EL (cell line): ENCODE data around the gene DENND6B.
A peak's percentile ranks its signal among the peaks of the same experiment; 100 is the strongest.

Source experiments
- DNase-seq: peaks from one replicate; pipeline ENCODE4 v3.0.0-alpha.2; 2016

Gene DENND6B

DNA sequence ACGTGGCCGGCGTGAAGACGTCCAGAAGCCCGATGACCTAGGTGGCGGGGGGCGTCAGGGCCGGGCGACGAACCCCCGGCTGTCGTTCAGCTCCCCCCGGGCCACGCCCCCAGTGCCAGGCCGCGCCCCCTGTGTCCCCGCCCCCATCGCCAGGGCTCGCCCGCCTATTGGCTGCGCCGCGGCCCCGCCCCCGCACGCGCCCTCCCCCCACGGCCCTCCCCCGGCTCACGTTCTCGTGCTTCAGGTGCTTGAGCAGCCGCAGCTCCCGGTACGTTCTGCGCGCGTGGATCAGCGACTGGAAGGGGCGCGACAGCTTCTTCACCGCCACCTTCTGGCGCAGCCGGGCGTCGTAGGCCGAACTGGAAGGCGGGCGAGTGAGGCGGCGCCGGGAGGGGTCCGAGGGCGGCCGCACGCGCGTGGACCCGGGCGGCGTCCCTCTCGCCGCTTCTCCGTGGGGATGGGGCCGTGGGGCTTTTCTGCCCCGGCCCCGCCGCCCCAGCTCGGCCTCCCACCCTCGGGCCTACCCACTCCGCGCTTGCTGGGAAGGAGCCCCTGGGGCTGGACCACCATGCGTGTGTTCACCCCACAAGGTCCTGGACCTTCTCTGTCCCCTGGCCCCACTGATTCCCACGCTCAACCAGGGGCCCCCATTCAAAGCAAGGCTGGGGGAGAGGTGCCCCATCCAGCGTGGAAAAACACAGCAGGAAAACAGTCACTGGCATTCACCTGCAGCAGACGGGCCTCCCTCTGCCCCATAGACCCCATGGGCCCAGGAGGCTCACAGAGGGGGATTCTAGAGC is 59.0 kb downstream of the DENND6B start:
- peak; percentile 50 for DNase-seq

DNA sequence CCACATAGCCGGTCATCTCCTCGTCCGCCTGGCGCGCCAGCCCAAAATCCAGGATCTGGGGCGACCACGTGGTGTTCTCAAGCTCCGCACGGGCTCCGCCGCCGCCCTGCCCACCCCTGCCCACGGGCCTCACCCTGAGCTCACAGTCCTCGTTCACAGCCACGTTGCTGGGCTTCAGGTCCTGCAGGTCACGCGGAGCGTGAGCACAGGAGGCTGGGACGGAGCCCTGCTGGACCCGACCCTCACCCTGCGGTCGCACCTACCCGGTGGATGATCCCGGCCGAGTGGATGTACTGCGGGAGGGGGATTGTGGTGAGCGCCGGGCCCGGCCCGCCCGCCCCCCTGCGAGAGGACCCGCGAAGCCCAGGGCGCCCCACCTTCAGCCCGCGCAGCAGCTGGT is 59.8 kb downstream of the DENND6B start:
- no peak for DNase-seq

DNA sequence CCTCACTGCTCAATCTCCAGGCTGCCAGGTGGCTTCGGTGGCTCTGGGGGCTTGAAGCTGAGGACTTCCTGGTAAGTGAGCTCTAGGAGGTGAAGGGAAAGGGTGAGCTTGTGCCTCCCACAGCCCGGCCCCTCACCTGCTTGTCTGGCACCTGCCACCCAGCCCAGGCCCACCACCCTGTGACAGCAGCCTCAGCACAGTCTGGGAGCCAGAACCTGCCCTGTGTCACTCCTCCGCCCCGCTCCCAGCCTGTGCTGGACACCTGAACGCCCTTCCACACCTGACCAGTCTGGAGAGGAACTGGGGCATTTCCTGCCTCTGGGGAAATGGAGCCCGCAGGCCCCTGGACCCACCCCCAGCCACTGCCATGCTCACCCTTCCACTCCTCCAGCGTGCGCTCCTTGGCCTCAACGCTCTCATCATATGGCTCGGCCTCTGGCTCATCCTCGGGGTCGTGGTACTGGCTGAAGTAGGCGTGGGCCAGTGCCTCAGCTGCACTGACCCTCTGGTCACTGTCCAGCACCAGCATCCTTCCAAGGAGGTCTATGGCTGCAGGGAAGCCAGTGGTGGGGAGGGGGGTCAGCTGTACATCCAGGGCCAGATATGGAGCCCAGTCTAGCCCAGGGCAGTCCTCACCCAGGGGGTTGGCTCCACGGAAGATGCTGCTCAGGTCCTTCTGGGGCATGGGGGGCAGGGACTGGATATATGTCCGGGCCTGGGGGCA is 61.7 kb downstream of the DENND6B start:
- DNase-seq: no peak

DNA sequence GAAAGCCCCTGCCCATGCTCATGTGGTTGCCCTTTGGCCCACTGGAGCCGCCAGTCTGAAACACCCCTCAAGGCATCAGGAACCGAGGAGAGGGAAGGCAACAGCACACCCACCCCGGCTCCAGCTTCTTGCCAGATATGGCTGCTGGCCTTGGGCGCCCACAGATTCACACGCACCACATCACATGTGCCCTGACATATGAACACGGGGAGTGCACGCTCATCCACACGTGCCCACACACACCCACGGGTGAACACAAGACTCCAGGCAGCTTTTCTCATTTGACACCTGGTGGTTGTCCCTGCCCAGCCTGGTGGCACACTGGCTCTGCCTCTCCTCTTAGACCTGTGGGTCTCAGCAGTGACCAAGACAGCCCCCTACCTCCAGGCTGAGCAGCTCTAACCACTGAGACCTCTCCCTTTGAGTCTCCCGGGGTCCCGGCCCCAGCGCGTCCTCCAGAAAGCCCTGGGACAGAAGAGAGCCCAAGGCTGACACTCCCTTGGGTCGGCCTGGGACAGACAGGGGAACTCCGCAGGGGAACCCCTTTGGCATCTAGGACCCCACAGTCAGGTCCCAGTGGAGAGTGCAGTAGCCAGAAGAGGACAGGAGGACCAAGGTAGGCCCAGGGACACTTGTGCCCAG is 62.6 kb downstream of the DENND6B start:
- DNase-seq: no peak

DNA sequence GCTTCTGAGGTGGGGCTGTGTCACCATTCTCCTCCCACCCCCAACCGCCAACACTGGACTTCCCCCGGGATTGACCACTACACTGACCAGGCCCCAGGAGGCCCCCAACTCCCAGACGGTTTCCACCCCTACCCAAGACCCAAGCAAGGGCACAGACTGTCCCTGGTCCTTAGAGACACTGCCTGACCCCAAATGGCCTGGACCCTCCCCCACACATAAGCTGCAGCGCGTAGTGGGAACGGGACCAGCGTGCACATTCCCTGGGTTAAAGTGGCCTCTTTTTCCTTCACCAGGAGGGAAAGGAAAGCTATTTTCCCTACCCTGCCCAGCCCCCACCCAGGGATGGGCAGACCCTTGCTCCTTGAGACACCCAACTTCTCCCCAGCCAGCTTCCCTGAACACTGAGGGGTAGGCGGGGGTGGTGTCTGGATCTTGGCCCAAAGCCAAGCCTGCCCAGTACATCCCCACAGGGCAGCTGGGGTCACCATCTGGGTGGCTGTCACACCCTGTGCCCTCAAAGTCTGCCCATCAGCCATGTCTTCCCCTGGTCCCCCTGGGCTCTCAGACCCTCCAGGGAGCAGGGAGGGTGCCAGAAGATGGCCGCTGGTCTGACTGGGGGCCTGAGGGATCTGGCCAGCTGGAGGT is 63.7 kb downstream of the DENND6B start:
- DNase-seq: no peak

DNA sequence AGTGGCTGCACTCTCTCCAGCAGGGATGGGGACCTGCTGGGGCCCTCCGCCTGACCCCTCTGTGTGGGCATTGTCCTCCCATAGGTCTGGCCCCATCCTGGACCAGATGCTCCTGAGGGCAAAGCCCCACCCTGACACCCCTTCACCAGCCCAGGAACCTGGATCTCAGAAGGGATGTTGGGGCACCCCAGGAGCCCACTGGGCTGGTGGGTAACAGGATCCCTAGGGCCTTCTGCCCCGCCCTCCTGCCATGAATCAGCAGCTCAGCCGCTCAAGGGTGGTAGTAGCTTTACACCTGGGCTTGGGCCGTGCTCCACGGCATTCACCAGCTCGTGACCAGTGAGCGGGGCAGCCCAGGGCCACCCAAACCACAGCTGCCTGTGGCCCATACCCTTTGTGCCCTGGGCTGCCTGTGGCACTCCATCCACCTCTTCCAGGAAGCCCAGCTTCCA is 64.3 kb downstream of the DENND6B start:
- DNase-seq: no peak

DNA sequence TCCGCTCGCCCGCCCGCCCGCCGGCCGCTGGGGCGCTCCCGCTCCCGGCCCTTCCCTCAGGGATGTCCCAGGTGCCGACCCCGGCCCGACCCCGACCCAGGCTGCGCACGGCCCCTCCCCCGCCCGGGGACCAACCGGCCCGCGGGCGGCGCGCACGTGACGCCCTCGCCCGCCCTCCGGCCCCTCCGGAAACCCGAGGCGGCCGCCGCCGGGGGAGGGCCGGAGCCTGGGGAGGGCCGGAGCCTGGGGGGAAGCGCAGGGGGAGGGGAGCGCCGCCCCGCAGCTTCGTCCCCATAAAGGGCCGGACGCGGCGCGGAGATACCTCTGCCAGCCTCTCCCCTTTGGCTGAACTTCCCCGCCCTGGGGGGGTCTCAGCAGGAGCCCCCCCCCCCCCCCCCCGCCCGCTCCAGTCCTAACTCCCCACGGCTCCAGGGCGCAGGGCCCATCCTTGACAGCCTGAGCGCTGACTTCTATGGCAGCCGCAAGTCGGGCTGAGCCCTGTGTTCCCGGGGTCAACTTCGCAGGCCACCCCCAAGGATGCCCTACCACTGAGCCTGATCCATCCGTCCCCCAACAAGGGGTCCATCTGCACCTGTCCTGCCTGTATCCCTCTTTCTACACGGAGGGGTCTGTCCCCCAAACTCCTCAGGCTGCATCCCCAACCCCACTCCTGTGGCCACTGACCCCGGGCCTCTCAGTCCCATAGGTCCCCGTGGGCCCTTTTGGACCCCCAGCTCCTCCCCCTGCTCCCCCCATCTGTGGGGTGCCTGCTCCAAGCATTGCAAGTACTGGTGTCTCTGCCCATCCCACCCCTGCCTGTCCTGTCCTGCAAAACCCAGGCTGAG is 65.0 kb downstream of the DENND6B start, which contains the start of gene MAPK12:
TSS of gene MAPK12 (minus strand) at position 69 of the 845 bp plus-strand sequence. CDS start 174 bp downstream, outside the sequence.
- peak; percentile 56 for DNase-seq

DNA sequence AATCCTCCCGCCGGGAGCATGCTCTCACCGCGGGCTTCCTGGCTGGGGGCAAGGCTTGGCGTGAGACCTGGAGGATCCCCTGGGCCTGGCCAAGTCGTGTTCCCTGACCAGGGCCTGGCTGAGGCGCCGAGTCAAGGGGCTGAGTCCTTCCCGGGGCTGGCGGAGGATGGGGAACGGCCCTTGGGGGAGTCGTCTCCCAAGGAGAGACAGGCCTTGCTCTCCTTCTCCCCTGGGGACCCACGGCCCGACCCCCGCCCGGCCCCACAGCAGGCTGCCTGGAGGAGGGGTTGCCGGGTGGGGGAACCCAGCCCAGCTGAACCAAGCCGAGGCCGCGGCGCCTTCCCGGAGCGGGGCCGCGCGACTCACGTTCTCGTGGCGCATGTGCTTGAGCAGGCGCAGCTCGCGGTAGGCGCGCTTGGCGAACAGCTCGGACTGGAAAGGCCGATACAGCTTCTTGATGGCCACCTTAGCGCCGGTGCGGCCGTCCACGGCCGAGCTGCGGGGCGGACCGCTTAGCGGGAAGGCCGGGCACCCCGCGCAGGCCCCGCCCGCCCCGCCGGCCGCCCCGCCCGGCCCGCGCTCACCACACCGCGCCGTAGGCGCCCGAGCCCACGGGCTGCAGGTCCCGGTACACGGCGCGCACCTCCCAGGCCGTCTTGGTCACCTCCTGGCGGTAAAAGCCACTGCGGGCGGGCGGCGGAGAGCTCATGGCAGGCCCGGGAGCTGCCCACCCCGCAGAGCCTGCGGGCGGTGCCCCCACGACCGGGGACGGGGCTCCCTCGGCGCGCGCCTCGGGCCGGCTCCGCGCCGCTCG is 65.8 kb downstream of the DENND6B start:
- peak; percentile 64 for DNase-seq

DNA sequence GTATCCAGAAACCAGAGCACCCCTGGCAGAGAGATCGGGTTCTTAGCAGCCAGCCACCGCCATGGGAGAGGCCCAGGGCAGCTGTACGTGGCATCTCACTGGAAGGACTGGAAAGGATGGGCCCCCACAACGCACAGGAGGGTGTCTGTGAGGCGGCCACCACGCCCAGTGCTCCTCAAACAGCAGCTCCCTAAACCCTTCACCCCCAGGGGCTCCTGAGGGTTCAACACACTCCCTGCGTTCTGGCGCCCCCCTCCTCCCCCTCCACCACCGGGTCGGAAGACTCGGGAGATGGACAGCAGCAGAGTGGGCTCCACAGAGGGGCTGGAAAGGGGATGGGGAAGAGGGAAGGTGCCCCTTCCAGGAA is 66.4 kb downstream of the DENND6B start:
- no peak for DNase-seq

DNA sequence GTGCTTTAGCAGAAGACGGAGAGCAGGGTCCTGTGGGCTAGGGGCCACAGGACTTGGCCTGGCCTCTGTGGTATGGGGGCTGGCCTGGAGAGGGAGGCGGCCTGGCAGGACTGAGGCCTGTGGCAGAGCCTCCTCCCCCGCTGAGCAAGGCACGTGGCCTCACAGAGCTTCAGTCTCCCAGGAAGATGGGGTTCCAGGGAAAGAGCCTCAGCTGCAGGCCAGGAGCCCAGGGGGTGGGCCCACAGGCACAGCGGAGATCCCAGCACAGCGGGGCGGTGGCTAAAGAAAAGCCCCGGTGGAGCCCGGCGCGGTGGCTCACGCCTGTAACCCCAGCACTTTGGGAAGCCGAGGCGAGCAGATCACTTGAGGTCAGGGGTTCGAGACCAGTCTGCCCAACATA is 67.5 kb downstream of the DENND6B start:
- no peak for DNase-seq
